ENCODE results near the gene GGT6.

The GGT6 gene

DNA sequence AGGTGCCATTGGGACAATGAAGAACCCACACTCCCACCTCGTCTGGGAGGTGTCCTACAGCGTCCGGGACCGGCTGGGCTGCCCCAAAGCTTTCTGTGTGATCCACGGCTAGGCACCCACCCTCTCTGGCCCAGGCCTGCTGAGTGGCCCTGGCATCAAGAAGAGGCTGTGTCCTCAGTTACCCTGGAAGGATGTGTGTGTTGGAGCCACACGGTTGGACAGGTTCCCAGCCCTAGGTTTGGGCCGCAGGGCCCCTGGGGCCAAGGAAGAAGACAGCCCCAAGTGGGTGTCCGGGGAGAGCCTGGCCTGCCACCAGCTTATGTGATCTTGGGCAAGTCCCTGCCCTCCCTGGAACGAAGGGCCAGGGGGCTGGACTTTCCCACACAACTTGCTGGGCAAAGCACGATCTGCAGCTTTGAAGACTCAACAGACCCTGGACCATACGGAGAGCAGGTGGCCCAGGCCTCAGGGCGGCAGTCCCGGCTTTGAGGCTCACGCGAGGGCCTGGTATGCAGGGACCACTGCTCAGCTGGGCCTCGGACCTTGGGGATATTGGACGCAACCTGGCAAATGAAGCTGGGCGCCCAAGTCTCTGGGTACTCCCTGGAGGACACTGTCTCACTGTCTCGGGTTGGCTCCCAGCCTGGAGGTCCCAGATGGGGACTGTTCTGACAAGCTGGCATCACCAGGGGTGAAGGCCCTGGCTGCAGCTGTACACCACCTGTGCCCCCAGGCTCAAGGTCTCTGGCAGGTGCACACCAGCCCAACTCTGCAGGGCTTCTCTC is 22.7 kb downstream of the GGT6 start:
- peak; percentile 82 for DNase-seq (ENCODE audit: low spot score)

DNA sequence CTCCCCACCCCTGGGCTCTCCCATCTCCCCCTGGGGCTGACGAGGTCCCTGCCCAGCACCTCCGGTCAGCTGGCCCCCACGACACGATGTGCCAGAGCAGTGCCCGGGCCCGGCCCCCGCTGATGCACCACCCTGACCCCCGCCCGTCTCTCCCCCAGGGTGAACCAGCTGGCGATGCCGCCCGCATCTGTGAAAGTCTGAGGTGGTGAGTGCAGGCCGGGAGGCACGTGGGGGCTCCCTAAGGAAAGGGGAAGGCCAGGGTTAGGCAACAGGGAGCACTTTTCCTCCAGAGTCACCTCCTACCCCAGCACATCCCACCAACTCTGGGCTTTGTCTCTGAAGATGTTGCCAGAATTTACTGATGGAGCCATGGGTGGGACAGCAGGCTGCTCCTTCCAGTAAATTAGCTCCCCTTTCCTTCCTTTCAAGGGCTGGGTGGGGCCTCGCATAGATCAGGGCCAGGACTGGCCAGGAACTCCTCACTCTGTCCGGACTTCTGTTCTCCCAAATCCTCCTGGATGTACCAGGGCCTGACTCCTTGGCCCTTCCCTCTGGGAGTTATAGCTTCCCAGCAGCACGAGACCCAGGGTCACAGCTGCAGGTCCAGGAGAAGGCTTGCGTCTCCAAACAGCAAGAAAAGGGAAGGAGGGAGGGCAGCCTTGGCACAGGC is 23.5 kb downstream of the GGT6 start:
- no peak for DNase-seq (ENCODE audit: low spot score)

DNA sequence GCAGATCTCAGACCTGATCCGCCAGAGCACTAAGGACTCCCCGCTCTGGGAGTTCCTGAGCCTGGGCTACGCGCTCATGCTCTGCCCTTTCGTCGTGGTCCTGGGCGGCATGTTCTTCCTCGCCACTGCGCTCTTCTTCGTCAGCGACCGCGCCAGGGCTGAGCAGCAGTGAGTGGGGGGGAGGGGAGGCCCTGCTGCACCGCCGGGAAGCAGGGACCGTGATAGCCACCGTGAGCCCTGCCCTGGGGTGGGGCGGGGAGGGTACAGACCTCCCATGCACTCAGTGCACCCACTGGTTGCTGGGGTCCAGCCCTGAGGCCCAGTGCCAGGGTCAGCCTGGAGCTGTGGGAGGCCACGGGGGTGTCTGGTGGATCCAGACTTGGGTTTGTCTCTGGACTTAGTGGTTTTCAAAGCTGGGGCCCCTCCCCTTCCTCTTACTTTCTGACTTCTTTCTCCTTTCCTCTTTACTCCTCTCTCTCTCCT is 24.1 kb downstream of the GGT6 start:
- peak; percentile 54 for DNase-seq (ENCODE audit: low spot score)

DNA sequence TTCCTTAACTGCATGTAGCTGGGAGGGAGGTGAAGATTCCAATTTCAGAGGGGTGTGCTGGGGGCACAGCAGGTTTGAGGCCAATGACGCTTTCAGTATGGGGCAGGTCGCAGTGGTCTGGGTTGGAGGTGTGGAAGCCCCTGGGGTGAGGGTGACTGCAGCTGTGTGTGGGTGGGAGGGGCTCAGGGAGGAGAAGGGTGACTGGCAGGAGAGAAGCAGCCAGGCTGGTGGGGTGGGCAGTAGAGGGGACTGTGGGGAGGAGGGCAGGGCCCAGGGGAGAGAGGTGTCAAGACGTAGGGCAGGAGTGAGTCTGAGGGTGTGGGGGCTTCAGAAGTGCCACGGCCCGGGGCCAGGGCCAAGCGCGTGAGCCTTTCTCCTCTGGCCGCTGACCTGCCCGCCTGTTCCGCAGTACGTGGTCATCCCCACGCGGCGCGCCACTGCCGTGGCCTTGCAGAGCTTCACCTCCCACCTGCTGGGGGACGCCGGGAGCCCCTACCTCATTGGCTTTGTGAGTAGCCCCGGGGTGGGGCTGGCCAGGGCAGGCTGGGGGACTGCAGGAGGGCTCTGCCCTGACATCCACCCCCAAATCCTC is 24.6 kb downstream of the GGT6 start:
- no peak for DNase-seq (ENCODE audit: low spot score)

DNA sequence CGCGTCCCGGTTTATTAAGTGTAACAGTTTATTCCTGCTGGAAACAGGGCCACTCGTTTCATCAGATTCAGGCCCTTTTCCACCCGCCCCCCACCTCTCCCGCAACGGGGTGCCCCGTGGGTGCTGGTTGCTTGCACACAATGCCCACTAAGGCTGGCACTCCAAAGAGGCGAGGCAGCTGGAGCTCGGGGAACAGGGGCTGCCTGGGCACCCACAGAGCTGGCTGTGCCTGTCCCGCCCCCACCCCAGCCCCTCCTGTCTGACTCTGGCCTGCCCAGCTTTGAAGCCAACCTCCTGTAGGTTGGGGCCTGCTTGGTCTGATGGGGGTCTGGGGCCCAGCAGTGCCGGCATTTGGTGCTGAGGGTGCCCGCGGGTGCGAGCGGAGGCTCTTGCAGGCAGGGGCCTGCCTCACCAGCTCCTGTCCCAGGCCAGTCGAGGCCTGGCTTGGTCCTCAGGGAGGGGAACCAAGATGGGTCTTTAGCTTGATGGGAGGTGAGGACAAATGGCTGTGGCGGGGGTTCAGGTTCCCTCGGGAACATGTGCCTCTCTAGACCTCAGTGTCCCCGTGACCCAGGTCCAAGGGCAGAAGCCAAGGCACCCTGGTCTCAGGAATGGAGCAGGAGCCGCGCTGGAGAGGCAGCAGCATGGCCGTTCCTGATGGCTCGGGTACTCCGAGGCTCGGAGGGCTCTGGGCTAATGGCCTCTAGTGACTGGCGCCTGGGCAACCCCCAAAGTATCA is 25.3 kb downstream of the GGT6 start:
- peak; percentile 36 for DNase-seq (ENCODE audit: low spot score)

DNA sequence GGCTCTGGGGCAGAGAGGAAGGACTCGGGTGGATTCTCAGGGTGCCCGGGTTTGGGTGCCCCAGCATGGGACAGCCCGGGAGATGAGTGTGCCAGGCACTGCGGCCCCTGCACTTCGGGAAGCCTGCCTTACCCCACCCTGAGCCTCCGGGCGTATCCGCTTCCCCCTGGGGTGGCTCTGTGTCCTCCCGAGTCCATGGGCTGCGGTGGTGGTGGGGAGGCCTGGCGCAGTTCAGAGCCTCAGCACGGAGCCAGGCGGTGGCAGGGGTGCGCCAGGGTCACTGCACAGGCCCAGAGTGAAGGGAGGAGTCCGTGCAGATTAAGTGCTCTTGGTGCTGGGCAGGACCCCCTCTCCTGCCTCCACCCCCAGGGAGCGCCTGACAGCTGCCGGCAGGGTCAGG is 25.9 kb downstream of the GGT6 start:
- peak; percentile 64 for DNase-seq (ENCODE audit: low spot score)

DNA sequence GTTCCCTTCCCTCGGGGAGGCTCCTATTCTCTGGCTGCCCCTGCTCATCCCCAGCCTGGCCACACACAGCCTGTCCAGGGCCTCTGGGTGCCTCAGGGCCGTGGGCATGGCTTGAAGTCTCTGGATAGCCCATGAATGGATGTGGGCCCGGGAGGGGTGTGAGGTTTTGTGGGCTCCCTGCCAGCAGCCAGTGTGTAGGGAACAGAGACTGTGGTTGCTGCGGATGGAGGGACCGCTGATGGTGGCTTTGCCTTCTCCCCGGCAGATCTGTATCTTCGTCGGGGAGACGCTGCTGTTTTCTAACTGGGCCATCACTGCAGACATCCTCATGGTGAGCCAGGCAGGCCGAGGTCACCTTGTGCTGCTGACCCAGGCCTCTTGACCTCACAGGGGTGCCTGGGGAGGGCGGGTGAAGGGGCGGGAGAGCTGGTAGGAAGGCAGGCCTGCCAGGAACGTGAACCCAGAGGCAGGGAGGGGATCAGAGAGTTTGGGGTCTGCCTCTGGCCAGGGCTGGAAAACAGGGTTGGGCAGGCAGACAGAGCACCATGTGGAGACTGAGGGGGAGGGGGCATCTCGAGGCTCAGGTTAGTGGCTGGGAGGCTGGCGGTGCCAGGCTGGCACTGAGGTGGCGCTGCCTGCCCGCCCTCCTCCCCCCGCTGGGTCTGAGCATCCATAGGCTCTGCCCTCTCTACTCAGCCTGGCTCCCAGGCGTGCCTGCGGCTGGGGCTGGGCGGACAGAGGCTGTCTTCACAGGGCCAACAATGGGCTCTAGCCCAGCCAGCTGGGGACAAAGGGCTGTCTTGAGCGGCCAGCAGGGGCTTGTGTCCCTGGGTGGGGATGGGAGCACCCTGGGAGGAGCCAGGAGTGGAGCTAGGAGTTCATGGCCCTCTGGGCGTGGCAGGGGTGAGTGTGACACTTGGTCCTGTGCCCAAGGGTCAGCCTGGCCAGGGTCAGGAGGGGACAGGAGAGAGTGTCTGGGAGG is 26.6 kb downstream of the GGT6 start:
- DNase-seq (ENCODE audit: low spot score): peak; percentile 97

DNA sequence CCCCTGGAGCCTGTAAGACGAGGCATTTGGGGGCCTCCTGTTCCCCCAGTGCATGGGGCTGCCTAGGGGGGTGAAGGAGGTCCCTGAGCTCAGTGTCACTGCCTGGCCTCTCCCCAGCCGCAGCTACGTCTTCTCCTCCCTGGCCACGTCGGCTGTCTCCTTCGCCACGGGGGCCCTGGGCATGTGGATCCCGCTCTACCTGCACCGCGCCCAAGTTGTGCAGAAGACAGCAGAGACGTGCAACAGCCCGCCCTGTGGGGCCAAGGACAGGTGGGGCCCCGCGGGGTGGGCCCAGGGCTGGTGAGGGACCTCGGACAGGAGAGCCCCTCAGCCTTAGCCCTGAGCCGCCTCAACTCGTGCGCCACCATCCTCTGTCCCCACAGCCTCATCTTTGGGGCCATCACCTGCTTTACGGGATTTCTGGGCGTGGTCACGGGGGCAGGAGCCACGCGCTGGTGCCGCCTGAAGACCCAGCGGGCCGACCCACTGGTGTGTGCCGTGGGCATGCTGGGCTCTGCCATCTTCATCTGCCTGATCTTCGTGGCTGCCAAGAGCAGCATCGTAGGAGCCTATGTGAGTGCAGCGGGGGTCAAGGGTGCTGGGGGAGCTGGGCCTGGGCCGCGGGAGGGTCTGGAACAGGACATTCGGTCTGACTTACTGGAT is 27.4 kb downstream of the GGT6 start:
- DNase-seq (ENCODE audit: low spot score): no peak

DNA sequence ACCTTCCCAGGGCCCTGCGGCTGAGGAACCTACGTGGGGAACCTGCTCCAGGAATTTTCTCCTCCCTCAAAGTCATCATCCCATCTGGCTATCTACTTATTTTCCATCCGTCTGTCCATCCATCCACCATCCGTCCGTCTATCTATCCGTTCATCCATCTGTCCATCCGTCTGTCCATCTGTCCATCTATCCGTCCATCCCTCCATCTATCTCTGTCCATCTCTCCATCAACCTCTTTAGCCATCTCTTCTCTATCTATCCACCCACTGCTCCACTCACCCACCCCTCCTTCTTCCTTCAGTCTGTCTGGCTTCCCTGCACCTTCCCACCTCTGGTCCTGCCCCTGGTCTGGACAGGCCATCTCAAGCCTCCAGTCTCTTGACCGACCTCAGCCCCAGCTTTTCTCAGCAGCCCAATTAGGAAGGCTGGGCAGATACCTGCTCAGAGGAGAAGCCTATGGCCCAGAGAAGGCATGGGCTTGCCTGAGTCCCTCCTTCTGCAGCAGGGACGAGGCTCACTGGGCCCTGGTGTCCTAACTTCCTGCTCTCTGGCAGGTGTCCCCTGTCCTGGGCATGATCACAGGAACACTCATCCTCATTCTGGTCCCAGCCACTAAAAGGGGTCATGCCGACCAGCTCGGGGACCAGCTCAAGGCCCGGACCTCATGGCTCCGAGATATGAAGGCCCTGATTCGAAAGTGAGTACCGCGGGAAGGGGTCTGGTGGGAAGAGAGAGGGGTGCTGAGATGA is 28.2 kb downstream of the GGT6 start:
- no peak for DNase-seq (ENCODE audit: low spot score)

DNA sequence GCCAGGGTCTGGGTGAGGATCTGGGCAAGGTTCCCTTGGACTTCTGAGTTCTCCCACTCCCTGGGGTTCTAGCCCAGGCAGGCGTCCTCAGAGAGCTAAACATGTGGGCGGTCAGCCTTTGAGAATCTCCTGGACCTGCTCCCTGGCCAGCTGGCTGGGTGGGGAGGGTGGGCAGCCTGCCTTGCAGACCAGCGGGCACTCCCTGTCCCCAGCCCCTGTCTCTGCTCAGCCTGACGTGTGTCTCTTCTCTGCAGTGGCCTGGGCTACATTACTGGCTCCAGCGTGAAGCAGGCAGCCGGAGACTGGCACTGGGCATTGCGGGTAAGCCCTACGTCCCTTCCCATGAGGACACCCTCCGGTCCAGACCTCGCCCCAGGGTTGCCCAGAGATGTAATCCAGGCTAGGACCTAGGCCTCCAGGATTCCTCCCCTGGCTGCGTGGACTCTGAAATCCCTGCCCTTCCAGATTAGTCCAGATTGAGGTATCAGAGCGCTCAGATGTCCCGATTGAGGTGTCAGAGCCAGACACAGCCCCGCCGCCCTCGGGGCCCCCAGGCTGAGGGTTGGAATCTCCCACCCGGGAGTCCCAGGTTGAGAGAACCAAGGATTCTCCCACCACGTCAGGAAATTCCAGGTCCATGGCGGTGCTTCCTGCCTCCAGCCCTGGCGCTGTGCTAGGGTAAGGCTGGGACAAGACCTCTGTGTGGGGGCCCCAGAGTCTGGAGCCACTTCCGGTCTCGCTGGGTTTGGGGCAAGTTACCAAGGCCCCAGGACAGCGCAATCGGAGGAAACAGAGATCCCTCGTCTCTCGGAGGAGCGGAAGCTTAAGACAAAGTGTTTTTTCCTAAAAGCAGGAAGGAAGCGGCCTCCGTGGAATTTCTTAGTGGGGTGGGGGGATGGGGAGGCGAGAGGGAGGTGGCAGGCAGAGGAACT is 29.3 kb downstream of the GGT6 start:
- no peak for DNase-seq (ENCODE audit: low spot score)

DNA sequence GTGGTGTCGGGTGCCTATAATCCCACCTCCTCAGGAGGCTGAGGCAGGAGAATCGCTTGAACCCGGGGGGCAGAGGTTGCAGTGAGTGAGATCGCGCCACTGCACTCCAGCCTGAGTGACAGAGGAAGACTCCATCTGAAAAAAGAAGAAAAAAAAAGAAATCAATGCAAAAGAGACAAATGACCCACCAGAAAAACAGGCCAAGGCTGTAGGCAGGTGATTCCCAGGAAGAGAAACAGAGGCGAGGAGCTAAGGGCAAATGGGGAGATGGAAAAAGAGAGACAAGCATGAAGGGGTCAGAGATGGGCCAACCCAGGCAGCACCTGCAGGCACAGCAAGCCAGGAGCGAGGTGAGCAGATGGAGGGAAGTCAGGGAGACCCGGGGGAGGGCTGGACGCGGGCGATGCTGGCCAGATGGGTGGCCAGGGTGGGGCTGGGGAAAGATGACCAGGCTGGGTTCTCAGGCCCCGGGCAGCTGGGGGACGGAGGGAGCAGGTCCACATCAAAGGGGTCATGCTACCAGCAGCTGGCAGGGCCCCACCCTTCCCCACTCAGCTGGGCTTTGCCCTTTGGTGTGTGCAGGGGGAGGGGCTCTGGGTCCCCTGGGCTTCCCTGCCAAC is 30.7 kb downstream of the GGT6 start:
- no peak for DNase-seq (ENCODE audit: low spot score)

DNA sequence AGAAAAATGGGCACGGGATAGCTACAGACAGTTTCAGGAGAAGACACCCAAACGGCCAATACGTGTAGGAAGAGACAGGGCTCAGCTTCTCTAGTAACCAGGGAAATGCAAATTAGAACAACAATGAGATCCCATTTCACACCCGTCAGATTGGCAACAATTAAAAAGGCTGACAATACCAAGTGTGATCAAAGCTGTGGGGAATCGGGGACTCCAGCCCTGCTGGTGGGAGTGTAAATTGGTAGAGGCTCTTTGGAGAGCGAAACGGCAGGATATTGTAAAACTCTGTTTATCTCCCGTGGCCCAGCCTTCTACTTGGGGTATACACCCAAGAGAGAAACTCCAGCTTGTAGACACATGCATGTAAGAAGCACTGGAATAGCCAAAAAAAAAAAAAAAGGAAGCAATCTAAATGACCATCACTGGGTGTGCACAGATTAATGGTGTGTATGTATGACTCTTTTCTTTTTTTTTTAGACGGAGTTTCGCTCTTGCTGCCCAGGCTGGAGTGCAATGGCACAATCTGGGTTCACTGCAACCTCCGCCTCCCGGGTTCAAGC is 32.7 kb downstream of the GGT6 start:
- DNase-seq (ENCODE audit: low spot score): peak; percentile 48

DNA sequence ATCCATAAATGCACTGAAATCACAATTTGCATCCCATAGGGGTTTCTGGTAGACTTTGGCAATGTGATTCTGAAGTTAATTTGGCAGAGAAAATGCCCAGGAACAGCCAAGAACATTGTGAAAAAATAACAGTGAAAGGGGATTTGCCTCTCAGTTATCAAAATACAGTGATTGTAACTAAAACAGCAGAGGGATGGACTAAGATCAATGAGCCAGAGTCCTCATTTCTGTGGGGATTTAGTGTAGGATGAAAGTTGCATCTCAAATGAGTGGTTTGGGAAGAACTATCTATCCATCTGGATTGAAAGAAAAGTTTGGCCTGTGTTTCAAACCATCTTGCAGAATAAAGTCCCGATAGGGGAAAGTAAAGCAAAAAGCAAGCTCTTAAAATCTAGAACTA is 33.2 kb downstream of the GGT6 start:
- DNase-seq (ENCODE audit: low spot score): no peak

DNA sequence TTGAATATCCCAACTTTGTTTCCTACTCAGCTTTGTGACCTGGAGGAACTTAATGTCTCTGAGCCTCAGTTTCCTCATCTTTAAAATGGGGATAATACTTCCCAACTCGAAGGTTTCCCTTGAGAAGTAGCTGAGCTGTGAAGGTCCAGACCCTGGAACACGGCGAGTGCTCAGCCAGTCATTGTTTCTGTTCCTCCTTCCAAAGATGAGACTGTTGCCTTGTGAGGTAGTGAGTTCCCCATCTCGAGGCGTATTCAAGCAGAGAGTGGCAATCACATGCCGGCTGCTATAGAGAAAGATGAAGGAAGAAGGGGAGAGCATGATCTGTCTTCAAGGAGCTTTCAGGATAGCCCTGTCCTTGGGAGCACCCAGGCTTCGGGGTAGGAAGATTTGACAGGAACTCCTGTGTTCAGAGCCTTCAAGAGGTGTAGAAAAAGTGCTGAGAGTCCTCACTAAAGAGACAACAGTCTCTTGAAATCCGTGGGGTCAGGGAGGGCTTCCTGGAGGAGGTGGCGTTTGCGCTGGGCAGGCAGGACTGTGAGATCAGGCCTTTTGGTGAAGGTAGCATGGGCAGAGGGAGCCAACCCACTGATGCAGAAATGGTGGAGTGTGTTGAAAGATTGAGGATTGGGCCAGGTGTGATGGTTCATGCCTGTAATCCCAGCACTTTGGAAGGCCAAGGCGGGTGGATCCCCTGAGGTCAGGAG is 34.5 kb downstream of the GGT6 start:
- DNase-seq (ENCODE audit: low spot score): no peak

DNA sequence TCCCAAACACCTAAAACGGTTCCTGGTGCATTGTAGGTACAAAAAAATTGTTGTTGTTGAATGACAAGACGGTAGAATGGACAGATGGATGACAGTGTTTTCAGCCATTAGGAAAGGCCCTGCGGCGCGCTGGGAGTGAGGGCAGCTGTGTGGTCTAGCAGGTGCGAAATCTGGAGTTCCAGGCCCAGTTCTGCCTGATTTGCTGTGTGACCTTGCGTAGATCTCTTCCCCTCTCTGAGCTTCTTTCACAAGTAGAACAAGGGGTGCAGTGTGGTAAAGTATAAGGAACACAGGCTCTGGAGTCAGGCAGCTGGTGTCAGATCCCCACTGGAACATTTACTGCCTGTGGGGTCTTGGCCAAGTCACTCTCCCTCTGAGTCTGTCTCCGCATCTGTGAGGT is 36.4 kb downstream of the GGT6 start:
- no peak for DNase-seq (ENCODE audit: low spot score)

DNA sequence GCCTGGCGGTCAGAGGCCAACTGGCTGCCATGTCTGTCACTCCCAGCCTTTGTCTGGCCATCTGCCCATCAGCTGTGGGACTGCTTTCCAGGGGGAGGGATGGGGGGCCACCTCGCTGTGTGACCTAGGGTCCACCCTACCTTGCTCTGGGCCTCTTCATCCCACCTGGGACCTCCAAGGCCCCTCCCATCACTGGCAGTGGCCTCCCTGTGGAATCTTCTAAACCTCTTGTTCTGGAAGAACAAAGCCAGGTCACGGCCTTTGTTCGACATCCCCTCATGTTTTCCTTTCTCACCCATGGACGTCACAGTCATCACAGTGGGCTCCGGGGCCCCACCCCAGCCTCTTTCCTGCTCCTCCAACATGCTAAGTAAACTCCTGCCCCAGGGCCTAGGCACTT is 37.7 kb downstream of the GGT6 start:
- no peak for DNase-seq (ENCODE audit: low spot score)

DNA sequence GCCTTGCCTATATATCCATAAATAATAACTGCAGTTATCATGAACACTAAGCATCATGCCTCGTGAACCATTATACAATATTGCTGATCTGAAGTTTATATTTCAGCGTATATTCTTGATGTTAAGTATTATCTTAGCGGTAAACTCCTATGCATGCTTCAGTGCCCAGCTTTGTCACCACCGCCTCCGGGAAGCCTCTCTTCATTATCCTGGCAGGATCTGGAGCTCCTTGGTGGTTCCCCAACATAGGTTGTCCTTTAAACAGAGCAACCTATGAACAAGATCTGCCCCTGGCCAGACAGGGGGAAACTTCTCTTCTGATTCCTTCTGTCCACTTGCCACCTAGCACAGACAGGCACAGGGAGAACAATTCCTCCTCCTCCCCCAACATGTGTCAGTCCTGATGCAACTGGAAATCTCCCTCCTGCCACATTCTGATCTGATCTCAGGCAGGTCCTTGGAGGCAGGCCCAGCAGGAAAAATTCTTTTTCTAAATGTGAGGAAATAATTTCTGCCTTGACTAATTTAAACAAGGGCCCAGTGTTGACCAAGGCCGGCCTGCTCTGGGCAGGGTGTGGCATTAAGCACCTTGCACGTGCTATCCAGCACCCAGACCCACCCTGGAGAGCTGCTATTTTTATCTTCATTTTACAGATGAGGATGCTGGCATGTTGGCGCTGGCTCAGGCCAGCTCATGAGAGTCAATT is 39.3 kb downstream of the GGT6 start:
- no peak for DNase-seq (ENCODE audit: low spot score)

Data from Ammon's horn (tissue), 1 donor.